AG09319 (cell line): ENCODE measurements around the gene GLTP.

Source experiments
- DNase-seq: peaks from one replicate; pipeline ENCODE4 v3.0.0-alpha.2; 2010; ENCODE audit warnings: low read depth; ENCODE audit errors: extremely low read depth
- TF ChIP-seq, protein P1 (sequence below): IDR thresholded peaks from 2 replicates; pipeline ENCODE4 v1.5.1; 2011; ENCODE audit warnings: low read depth, mild to moderate bottlenecking, inconsistent platforms, low read length, moderate library complexity

GLTP gene

DNA sequence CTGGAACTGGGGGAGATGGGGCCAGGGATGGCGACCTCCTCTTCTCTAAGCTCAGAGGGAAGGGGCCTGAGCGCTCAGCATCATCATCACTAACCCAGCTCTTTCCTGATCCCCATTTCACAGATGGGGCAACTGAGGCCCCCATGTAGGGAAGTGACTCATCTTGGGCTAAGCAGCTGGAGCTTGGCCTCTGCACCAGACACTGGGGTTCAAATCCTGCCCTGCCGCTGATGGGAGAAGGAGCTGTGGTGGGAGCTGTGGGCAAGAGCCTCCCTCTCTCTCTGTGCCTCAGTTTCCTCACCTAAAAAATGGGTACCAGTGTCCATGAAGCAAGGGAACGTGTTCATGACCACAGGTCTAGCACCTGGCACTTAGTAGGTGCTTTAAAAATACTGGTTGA lies 44.5 kb downstream of the GLTP start:
- TF ChIP-seq, protein P1, sequence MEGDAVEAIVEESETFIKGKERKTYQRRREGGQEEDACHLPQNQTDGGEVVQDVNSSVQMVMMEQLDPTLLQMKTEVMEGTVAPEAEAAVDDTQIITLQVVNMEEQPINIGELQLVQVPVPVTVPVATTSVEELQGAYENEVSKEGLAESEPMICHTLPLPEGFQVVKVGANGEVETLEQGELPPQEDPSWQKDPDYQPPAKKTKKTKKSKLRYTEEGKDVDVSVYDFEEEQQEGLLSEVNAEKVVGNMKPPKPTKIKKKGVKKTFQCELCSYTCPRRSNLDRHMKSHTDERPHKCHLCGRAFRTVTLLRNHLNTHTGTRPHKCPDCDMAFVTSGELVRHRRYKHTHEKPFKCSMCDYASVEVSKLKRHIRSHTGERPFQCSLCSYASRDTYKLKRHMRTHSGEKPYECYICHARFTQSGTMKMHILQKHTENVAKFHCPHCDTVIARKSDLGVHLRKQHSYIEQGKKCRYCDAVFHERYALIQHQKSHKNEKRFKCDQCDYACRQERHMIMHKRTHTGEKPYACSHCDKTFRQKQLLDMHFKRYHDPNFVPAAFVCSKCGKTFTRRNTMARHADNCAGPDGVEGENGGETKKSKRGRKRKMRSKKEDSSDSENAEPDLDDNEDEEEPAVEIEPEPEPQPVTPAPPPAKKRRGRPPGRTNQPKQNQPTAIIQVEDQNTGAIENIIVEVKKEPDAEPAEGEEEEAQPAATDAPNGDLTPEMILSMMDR, result no peak
- no peak for DNase-seq

DNA sequence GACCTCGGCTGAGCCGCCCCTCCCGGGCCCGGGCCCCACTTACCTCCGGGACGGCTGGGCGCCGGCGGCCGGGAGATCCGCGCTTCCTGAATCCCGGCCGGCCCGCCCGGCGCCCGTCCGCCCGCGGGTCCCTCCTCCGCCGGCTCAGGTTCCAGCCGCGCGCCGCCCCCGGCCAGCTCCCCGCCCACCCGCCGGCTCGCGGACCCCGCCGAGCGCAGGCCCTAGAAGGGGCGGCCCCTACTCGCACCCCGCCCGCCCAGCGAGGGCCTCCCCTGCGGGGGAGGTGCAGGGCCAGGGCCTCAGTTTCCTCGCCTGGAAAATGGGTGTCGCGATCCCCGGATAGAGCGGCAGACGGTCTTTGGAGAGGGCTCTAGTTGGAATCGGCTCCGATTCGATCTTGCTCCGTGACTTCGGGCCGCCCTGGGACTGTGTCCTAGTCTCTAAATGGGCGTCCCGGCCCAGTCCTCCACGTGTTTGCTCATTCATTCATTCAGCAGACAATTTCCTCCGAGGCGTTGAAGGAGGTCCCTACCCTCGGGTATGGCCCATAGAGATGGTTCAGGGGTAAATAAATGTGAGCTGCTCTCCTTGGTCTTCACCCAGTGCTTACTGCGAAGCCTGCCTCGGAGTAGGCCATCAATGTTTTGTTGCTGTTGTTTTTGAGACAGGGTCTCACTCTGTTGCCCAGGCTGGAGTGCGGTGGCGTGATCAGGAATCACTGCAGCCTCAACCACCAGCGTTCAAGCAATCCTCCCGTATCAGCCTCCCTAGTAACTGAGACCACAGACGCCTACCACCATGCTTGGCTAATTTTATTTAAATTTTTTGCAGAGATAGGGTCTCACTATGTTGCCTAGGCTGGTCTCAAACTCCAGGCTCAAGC lies 46.8 kb downstream of the GLTP start, which contains the start of gene TRPV4:
Gene TRPV4, minus strand, starts transcription at position 92 of the 883 bp plus-strand sequence. CDS start 18,602 bp downstream, outside the sequence.
- TF ChIP-seq, protein P1, result no peak
- no peak for DNase-seq

DNA sequence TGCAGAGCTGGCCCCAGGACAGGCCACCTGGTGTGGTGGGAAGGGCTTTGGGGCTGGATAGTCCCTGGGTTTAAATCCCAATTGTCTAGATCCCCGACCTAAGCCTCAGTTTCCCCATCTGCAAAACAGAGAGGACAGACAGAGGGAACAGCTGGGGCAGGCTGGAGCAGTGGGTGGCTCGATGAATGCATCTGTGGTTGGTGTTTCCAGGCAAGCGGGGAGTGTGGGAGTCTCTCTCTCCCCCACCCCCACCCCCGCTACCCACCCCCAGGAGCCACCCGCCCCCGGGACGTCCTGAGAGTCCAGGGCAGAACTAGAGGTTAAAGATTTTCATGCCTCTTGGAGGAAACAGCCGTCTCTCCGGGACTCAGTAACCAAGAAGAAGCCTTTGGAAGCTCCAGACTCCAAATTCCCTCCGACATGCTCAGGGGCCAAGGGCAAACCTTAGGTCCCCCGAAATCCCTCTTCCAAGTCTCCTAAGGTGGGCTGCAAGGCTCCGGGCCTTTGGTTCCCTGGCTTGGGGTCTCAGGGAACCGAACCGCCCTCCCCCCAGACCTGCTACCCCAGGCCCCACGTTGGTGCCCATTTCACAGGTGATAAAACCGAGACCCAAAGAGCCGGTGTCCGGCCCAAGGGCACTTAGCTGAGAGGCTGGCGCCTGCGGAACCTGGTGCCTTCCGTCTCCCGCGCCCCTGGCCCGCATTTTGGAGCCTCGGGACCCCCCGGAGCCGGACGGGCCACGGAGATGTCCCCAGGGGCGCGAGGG lies 47.6 kb downstream of the GLTP start:
- TF ChIP-seq, protein P1, result no peak
- DNase-seq, result no peak

DNA sequence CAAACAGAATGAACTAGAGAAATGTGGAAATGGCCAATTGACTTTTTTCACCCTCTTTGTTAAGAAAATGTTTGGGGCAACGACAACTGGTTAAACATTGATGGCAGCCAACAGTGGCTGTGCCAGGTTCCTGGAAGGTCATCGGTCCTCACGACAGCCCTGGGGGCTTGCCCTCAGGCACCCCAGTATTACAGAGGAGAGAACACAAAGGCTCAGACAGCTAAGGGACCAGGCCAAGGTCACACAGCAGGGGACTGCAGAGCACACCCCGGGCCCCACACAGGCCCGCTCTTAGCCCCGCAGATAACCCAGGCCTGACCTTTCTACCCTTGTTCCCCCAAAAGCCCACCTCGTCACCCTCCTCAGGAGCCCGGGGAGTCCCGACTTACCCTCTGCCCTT lies 48.4 kb downstream of the GLTP start:
- DNase-seq, result no peak
- TF ChIP-seq, protein P1, result no peak

DNA sequence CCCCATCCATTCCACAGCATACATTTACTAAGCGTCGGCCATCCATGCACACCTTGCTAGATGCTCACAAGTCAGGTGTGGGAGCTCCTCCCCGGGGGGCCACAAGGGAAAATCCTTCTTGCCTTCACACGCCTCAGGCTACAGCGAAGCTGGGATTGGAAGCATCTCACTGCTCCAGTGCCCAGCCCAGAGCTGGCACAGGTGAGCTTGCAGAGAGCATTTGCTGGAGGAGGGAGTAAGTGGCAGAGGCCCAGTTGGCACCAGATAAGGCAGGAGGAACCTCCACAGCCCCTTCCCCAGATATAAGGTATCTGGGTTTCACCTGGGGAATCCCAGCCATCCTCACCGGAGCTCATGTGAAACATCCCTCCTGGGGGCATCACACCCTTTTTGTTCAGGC lies 49.0 kb downstream of the GLTP start:
- TF ChIP-seq, protein P1, result no peak
- no peak for DNase-seq

DNA sequence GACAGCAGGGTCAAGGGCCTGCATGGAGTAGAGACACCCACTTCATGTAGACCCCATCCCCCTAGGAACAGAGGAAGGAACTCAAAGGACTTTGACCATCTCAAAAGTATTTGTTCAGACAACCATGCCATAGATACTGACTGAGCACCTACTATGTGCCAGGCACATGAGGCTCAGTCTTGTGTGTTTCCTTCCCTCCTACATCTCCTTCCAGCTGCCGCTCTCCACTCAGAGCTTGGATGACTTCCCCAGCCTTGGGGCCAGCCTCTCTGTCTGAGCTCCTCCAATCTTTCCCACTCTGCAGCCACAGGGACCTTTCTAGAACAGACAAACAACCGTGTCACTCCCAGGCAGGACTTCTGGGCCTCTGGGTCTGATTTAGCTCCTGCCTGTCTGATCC lies 49.6 kb downstream of the GLTP start:
- DNase-seq, result no peak
- TF ChIP-seq, protein P1, result no peak

DNA sequence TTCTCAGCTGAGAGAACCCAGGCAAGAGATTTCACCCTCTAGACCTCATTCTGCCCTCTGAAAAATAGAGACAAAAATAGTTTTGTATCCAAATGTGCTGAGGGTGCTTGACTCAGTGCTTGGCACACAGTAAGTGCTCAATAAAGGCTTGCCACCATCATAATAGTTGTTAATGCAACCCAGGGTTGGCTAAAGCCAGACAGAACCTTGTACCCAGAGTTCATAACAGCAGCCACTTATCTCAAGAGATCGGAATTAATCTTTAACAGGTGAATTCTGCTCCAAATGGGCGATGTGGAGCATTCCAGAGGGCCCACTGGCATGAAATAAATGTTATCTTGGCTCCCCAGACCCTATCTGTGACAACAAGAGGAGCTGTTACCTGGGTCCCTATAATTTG lies 50.1 kb downstream of the GLTP start:
- TF ChIP-seq, protein P1, result no peak
- no peak for DNase-seq
